Omental fat pad (tissue), 4 donors: Measurements from ENCODE around the gene HPS5. TPM values are rescaled to one million over a fixed set of nuclear protein-coding genes. Genes with fewer than 3 reads are reported as not detected.
A peak's percentile ranks its signal among the peaks of the same experiment; 100 is the strongest.
"Not testable (repeated sequence)": the region's sequence is repeated elsewhere in the genome, so short reads cannot be mapped to it uniquely, and the experiment has no call there.

Experiments used
- ATAC-seq: fragments of 150-250 bp; one replicate; pipeline ENCODE4 v1.9.1; 2016; ENCODE audit warnings: mild to moderate bottlenecking, moderate library complexity; ENCODE audit not compliant: low FRiP score
- DNase-seq: peaks from one replicate; pipeline ENCODE4 v3.0.0-alpha.2; 2019; ENCODE audit warnings: low spot score
- total RNA-seq, 4 donors: library from RNA; depleted of rRNA; stranded (reverse); fragments of >200 nt; gene quantifications; one replicate each; pipeline ENCODE4 v1.1.0, GENCODE V29; 2016
- TF ChIP-seq, protein P1 (sequence below), 3 donors: fragments of 450-650 bp; IDR thresholded peaks; one replicate each; pipeline ENCODE4 v1.5.1; 2016 to 2017; ENCODE audit warnings: antibody characterized with exemption in 3 of 3, mild to moderate bottlenecking in 3 of 3, moderate library complexity in 2 of 3

Gene HPS5
- total RNA-seq, 4 donors from 2014 or later = 23.0 to 66.0 (median 24.1) TPM

DNA sequence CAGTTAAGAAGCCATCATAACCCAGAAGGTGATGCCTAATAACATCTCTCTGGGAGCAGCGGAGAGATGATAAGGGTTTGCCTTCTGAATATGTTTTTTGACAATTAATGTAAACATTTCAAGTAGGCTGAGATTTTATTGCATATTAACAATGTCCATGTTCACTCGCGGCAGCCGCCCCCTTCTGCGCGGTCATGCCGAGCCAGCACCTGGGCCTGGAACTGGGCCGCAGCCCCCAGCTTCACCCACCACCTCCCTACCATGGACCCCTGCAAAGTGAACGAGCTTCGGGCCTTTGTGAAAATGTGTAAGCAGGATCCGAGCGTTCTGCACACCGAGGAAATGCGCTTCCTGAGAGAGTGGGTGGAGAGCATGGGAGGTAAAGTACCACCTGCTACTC is 60.2 kb downstream of the HPS5 start:
- no peak for ATAC-seq
- TF ChIP-seq, protein P1, sequence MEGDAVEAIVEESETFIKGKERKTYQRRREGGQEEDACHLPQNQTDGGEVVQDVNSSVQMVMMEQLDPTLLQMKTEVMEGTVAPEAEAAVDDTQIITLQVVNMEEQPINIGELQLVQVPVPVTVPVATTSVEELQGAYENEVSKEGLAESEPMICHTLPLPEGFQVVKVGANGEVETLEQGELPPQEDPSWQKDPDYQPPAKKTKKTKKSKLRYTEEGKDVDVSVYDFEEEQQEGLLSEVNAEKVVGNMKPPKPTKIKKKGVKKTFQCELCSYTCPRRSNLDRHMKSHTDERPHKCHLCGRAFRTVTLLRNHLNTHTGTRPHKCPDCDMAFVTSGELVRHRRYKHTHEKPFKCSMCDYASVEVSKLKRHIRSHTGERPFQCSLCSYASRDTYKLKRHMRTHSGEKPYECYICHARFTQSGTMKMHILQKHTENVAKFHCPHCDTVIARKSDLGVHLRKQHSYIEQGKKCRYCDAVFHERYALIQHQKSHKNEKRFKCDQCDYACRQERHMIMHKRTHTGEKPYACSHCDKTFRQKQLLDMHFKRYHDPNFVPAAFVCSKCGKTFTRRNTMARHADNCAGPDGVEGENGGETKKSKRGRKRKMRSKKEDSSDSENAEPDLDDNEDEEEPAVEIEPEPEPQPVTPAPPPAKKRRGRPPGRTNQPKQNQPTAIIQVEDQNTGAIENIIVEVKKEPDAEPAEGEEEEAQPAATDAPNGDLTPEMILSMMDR (IDR thresholded peaks at IDR 0.05) = no peak

DNA sequence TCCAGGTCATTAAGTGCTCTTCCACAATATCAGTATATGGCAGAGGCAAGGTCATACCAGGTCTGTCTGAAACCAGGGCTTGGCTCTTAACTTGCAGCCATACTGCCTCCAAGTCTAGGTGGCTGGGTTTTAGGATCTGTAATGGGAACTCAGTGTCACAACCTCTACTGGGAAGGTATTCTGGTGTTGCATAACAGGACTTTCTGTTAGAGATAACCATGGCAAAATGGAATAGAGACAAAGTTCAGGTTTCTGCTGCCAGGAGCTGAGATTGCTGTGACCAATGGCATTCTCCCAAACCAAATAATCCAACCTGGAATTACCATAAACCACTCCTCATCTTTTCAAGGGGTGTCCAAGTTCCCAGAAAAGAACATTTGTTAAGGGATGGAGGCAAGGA is 62.7 kb downstream of the HPS5 start:
- ATAC-seq = no peak
- TF ChIP-seq, protein P1 (IDR thresholded peaks at IDR 0.05) = no peak

More for the DNA sequence above, 60.2 kb downstream of the HPS5 start:
- no peak for DNase-seq

DNA sequence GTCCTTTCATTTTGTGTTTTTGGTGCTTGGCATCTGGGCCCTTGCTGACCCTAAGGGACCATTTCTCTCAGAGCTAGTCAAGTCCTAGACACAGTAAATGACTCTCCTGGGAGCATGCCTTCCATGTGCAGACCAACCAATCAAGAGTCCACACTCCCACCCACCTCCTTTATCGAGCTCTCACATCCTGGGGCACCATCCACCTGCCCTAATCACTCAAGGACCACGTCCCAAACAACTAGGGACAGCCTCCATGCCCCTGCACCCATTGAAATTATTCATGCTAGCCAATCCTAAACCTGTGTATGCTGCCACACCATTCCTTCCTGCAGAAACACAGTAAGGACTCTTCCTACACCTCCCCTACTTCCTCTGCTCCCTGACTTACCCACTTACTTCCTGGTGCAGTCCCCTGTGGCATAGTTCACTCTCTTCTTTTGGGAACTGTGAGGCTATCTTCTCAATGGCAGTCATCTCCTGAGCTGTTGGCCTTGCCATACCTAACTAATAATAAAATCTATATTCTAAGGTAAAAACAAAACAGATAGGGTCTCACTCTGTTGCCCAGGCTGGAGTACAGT is 67.1 kb downstream of the HPS5 start:
- TF ChIP-seq, protein P1 (IDR thresholded peaks at IDR 0.05) = no peak
- ATAC-seq (no peak), DNase-seq (no peak)

More for the DNA sequence above, 62.7 kb downstream of the HPS5 start:
- DNase-seq = no peak

DNA sequence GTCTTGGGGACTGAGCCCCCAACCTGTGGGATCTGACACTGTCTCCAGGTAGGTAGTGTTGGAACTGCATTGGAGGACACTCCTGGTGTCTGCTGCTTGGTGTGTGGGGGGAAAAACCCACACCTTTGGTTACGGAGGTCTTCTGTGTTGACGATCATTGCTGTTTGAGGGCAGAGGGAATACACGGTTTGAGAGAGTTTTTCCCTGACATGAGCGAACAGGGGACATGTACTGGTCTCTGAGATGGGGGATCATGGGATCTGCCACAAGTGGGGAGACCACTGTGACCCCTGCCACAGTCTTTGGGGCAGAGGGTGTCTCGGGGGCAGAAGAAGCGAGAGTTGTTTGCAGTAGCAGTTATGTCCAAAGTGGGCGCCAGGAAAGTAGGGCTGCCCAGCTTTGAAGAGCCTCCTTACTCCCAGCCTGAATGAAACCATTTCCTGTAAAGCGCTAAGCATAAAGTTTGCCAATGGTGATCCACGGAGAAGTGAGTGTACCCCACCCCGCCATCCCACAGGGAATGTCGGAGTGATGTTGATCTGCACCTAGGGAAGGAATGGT is 68.1 kb downstream of the HPS5 start:
- TF ChIP-seq, protein P1 (IDR thresholded peaks at IDR 0.05) = no peak
- DNase-seq (no peak), ATAC-seq (no peak)

DNA sequence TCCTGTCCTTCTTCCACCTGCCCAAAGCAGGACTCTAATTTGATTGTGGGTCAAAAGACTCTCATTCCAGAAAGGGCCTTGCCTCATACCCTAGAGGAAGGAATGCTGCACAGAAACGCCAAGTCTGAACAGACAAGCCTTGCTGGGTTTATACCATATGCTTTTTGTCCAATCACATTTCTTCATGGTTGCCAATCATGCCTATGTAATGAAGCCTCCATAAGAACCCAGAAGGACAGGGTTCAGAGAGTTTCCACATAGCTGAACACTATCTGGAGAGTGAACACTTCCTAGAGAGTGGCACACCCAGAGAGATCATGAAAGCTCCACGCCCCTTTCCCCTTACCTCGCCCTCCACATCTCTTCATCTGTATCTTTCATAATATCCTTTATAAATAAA is 68.7 kb downstream of the HPS5 start:
- DNase-seq = no peak
- no peak for ATAC-seq
- TF ChIP-seq, protein P1 (IDR thresholded peaks at IDR 0.05) = no peak

DNA sequence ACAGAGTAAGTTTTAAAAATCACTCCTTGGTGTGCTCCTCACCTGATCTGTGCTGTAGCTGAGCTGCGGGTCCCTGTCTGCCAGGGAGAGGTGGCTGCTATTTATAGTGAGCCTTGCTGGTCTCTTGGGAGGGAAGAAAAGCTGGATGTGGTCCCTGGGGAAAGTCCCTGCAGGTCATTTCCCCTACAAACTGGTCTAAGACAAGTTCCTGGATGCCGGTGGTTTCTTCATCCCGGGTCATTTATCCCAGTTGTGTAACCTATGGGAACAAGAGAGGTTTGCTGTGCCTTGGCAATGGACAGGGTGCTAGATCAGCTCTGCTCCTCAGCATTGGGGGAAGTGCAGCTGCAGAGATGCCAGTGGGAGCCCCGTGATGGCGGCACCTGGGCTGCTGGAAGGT is 73.4 kb downstream of the HPS5 start, which contains the start of gene SAA2:
Gene SAA2 (minus strand): TSS at position 108 of the 400 bp plus-strand sequence. CDS start 657 bp downstream, outside the sequence.
- no peak for ATAC-seq
- TF ChIP-seq, protein P1 (IDR thresholded peaks at IDR 0.05) = no peak

DNA sequence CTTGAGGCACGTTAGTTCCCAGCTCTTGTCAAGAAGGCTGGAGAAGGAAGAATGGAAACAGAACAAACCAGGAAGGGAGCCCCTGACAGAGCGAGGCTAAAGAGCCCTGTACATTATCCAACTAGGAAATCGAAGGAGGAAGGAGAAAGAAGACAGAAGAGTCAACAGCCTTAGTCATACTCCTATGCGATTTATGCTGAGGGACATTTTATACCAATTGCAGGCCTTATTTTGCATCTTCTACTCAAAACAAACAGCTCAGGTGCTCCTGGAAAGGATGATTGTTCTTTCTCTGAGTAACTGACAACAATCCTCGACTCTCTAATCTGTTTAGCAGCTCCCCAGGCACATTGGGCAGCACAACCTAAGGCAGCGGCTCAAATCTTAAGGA is 74.8 kb downstream of the HPS5 start:
- not testable (repeated sequence) for ATAC-seq, DNase-seq

More for the DNA sequence above, 73.4 kb downstream of the HPS5 start, which contains the start of gene SAA2:
- DNase-seq = no peak

DNA sequence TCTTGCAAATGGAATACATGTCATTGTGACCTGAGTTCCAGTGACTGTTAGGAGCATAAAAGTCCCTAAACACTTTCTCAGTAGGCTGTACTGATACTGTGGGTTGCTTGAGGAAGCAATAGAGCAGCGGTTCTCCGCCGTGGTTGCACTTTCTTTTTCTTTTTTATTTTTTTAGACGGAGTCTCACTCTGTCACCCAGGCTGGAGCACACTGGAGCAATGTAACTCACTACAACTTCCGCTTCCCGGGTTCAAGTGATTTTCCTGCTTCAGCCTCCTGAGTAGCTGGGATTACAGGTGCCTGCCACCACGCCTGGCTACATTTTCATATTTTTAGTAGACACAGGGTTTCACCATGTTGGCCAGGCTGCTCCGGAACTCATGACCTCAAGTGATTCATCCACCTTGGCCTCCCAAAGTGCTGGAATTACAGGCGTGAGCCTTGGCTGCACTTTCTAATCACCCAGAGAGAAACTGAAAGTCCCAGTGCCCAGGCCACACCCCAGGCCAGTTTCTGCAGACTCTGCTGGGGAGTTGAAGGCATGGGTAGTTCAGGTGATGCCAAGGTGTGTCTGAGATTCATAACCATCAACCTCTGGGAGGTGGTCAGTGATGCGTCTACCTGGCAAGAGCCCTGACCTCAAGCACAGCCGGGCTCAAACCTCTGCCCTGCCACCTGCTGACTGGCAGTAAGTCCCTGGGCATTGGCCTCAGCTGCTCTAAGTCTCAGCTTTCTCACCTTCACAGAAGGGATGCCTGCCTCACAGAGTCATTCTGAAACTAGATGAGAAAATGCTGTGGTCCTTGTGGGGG is 75.4 kb downstream of the HPS5 start:
- not testable (repeated sequence) for DNase-seq
- peak; percentile 32 for ATAC-seq
